SK-N-SH treated with all-trans-retinoic acid at 6 μM for 48 hours (cell line): ENCODE measurements around the gene AGAP3.

Source experiments
- ATAC-seq: fragments of 200-7000 bp; cut with Tn5 transposase; 3 replicates; pipeline ENCODE4 v1.9.1; 2020; ENCODE audit warnings: mild to moderate bottlenecking, moderate library complexity
- ARNTL ChIP-seq: fragments of 450-650 bp; formaldehyde crosslinking; IDR thresholded peaks from 2 replicates; pipeline ENCODE4 v1.5.0; 2020; ENCODE audit warnings: low read depth, mild to moderate bottlenecking, moderate library complexity, borderline replicate concordance
- BACH2 ChIP-seq: fragments of 250-450 bp; sonication (Bioruptor Pico); IDR thresholded peaks from 2 replicates; pipeline ENCODE4 v1.9.0; 2021; ENCODE audit warnings: mild to moderate bottlenecking, borderline replicate concordance
- CREB5 ChIP-seq: fragments of 250-450 bp; sonication (Bioruptor Pico); IDR thresholded peaks from 2 replicates; pipeline ENCODE4 v1.5.1; 2020; ENCODE audit warnings: low read depth, mild to moderate bottlenecking, moderate library complexity
- CSDC2 ChIP-seq: fragments of 250-450 bp; sonication (Bioruptor Pico); IDR thresholded peaks from 2 replicates; pipeline ENCODE4 v1.5.0; 2020; ENCODE audit warnings: mild to moderate bottlenecking, moderate library complexity
- CSRNP3 ChIP-seq: fragments of 250-450 bp; sonication (Bioruptor Pico); IDR thresholded peaks from 2 replicates; pipeline ENCODE4 v1.5.1; 2021; ENCODE audit warnings: mild to moderate bottlenecking, moderate library complexity
- ESRRG ChIP-seq: fragments of 250-450 bp; sonication (Bioruptor Pico); IDR thresholded peaks from 2 replicates; pipeline ENCODE4 v1.6.1; 2021; ENCODE audit warnings: mild to moderate bottlenecking
- GLIS3 ChIP-seq: fragments of 250-450 bp; sonication (Bioruptor Pico); IDR thresholded peaks from 2 replicates; pipeline ENCODE4 v1.5.0; 2020; ENCODE audit warnings: mild to moderate bottlenecking, moderate library complexity
- ISL1 ChIP-seq: fragments of 250-450 bp; sonication (Bioruptor Pico); IDR thresholded peaks from 2 replicates; pipeline ENCODE4 v2.1.2; 2022; ENCODE audit warnings: mild to moderate bottlenecking, moderate library complexity
- OSR1 ChIP-seq: fragments of 250-450 bp; sonication (Bioruptor Pico); IDR thresholded peaks from 2 replicates; pipeline ENCODE4 v1.8.0; 2022; ENCODE audit warnings: moderate library complexity, mild to moderate bottlenecking, inconsistent platforms
- PATZ1 ChIP-seq: fragments of 250-450 bp; sonication (Bioruptor Pico); IDR thresholded peaks from 2 replicates; pipeline ENCODE4 v1.8.0; 2020; ENCODE audit warnings: mild to moderate bottlenecking, moderate library complexity, borderline replicate concordance
- POU6F1 ChIP-seq: fragments of 250-450 bp; sonication (Bioruptor Pico); IDR thresholded peaks from 2 replicates; pipeline ENCODE4 v1.8.0; 2021; ENCODE audit warnings: low read depth, mild to moderate bottlenecking, moderate library complexity, borderline replicate concordance
- SNAI2 ChIP-seq: fragments of 250-450 bp; sonication (Bioruptor Pico); IDR thresholded peaks from 2 replicates; pipeline ENCODE4 v1.5.0; 2020; ENCODE audit warnings: mild to moderate bottlenecking, moderate library complexity
- TCF4 ChIP-seq: fragments of 250-450 bp; sonication (Bioruptor Pico); IDR thresholded peaks from 2 replicates; pipeline ENCODE4 v1.8.0; 2021; ENCODE audit warnings: mild to moderate bottlenecking, moderate library complexity, borderline replicate concordance
- TOX ChIP-seq: fragments of 250-450 bp; sonication (Bioruptor Pico); IDR thresholded peaks from 2 replicates; pipeline ENCODE4 v1.8.0; 2021; ENCODE audit warnings: mild to moderate bottlenecking, moderate library complexity, borderline replicate concordance
- TSHZ2 ChIP-seq: fragments of 250-450 bp; sonication (Bioruptor Pico); IDR thresholded peaks from 2 replicates; pipeline ENCODE4 v1.5.0; 2020; ENCODE audit warnings: mild to moderate bottlenecking, moderate library complexity
- ZC3H10 ChIP-seq: fragments of 250-450 bp; sonication (Bioruptor Pico); IDR thresholded peaks from 2 replicates; pipeline ENCODE4 v1.5.1; 2021; ENCODE audit warnings: mild to moderate bottlenecking, moderate library complexity
- ZFP3 ChIP-seq: fragments of 250-450 bp; sonication (Bioruptor Pico); IDR thresholded peaks from 2 replicates; pipeline ENCODE4 v1.5.0; 2020; ENCODE audit warnings: mild to moderate bottlenecking, moderate library complexity
- ZFP30 ChIP-seq: fragments of 450-650 bp; formaldehyde crosslinking; IDR thresholded peaks from 2 replicates; pipeline ENCODE4 v1.5.0; 2022; ENCODE audit warnings: mild to moderate bottlenecking, moderate library complexity
- ZNF565 ChIP-seq: fragments of 450-650 bp; formaldehyde crosslinking; conservative IDR thresholded peaks from 2 replicates; pipeline ENCODE4 v1.5.0; 2020; ENCODE audit warnings: low read depth, mild to moderate bottlenecking, moderate library complexity
- ZNF70 ChIP-seq: fragments of 450-650 bp; formaldehyde crosslinking; IDR thresholded peaks from 2 replicates; pipeline ENCODE4 v1.5.0; 2020; ENCODE audit warnings: mild to moderate bottlenecking, moderate library complexity
- ZNF8 ChIP-seq: fragments of 450-650 bp; formaldehyde crosslinking; IDR thresholded peaks from 2 replicates; pipeline ENCODE4 v1.5.0; 2020; ENCODE audit warnings: mild to moderate bottlenecking, moderate library complexity

Gene AGAP3

GRCh38 chr7:151076863-151077704 lies 9.2 kb upstream of the AGAP3 start:
- ATAC-seq: peak; percentile 15
- TF ChIP-seq ESRRG (CRISPR knock-in tag): no peak
- 0 out of 2 replicates have a peak, but pooled peaks have one; percentile 47 for TF ChIP-seq GLIS3 (CRISPR knock-in tag)

DNA sequence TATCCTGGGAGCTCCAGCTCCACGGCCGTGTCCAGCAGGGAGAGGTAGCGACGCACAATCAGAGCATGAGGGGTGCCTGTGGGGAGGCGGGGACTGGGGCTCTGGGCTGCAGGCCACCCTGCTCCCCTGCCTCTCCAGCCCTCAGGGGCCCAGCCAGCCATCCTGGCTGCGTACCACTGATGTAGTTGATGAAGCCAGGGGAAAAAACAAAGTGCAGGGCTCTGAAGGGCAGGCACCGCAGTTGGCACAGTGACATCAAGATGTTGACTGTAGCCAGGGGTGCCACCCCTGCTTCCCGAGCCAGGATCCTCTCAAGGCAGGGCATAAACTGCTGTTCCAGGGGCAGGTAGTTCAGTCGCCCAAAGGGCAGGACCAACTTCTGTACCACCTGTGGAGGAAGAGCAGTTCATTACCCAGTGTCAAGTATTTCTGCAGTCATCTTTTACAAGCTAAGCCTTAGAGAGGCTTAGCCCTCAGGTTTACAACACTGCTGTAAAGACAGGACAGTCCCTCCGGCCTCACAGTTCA lies 8.5 kb upstream of the AGAP3 start:
- TF ChIP-seq TSHZ2 (CRISPR knock-in tag) (no peak), PATZ1 (no peak), ARNTL (CRISPR knock-in tag) (no peak), SNAI2 (CRISPR knock-in tag) (no peak), GLIS3 (CRISPR knock-in tag) (no peak), TCF4 (CRISPR knock-in tag) (no peak), ZC3H10 (CRISPR knock-in tag) (no peak)
- ATAC-seq: no peak

GRCh38 chr7:151078233-151079040 lies 7.8 kb upstream of the AGAP3 start:
- TF ChIP-seq BACH2 (CRISPR knock-in tag): no peak
- TF ChIP-seq PATZ1: no peak
- TF ChIP-seq ZFP30 (CRISPR knock-in tag): no peak
- no peak for TF ChIP-seq ZNF565
- TF ChIP-seq OSR1 (CRISPR knock-in tag): no peak
- no peak for TF ChIP-seq ZNF8 (CRISPR knock-in tag)
- TF ChIP-seq CSDC2: no peak
- TF ChIP-seq CSRNP3: no peak
- no peak for TF ChIP-seq ARNTL (CRISPR knock-in tag)
- no peak for TF ChIP-seq TOX (CRISPR knock-in tag)
- TF ChIP-seq ZFP3 (CRISPR knock-in tag): no peak
- TF ChIP-seq TSHZ2 (CRISPR knock-in tag): no peak
- TF ChIP-seq POU6F1 (CRISPR knock-in tag): no peak
- no peak for TF ChIP-seq ISL1 (CRISPR knock-in tag)
- TF ChIP-seq GLIS3 (CRISPR knock-in tag): no peak
- TF ChIP-seq CREB5 (CRISPR knock-in tag): no peak
- TF ChIP-seq ZNF70 (CRISPR knock-in tag): no peak
- TF ChIP-seq, all 23 proteins: peak for 0
- ATAC-seq: no peak
